Rectal smooth muscle tissue (tissue), 1 donor: ENCODE results near the gene ZNF534.

Experiments used
- H3K27ac ChIP-seq: one replicate; pipeline ENCODE4 v1.7.0; 2013; ENCODE audit warnings: low read depth, low read length, inconsistent platforms
- H3K27me3 ChIP-seq: one replicate; pipeline ENCODE4 v1.7.0; 2013; ENCODE audit warnings: low read length; ENCODE audit not compliant: control insufficient read depth, insufficient read depth
- H3K36me3 ChIP-seq: one replicate; pipeline ENCODE4 v1.7.0; 2013; ENCODE audit warnings: low read length; ENCODE audit not compliant: control insufficient read depth, insufficient read depth
- H3K4me1 ChIP-seq: one replicate; pipeline ENCODE4 v1.7.0; 2013; ENCODE audit warnings: low read length; ENCODE audit not compliant: control insufficient read depth, insufficient read depth
- H3K4me3 ChIP-seq: one replicate; pipeline ENCODE4 v1.7.0; 2013; ENCODE audit warnings: low read length
- H3K9ac ChIP-seq: one replicate; pipeline ENCODE4 v1.7.0; 2013; ENCODE audit warnings: low read length

ZNF534 gene

GRCh38 chr19:52428937-52429336 lies at the start of gene ZNF534:
ZNF534 (plus strand) TSS chr19:52429148; CDS start chr19:52431475, 2,327 bp downstream.
- Histone ChIP-seq H3K4me3 (no peak within 1 kb of the TSS), H3K27ac (no peak within 1 kb of the TSS), H3K27me3 (no peaks in the 10 kb centered on the region), H3K36me3 (no peaks in the 10 kb centered on the region), H3K9ac (no peak within 1 kb of the TSS), H3K4me1 (no peaks in the 10 kb centered on the region)

- H3K27me3 ChIP-seq = no peaks in the 10 kb centered on the region
- H3K4me1 ChIP-seq = no peaks in the 10 kb centered on the region
- no peak overlapping the region for H3K27ac ChIP-seq
- no peak overlapping the region for H3K4me3 ChIP-seq
- H3K9ac ChIP-seq = no peak overlapping the region
- H3K36me3 ChIP-seq = peaks cover 6% of the 10 kb centered on the region
Measured at GRCh38 chr19:52391135-52391534, 37.8 kb upstream of the ZNF534 start.

- peak within 1 kb of the TSS; percentile 71 for H3K27ac ChIP-seq
- H3K4me1 ChIP-seq = no peaks in the 10 kb centered on the region
- peak within 1 kb of the TSS; percentile 77 for H3K4me3 ChIP-seq
- no peaks in the 10 kb centered on the region for H3K27me3 ChIP-seq
- H3K9ac ChIP-seq = peak within 1 kb of the TSS; percentile 72
- peaks cover 18% of the 10 kb centered on the region for H3K36me3 ChIP-seq
Measured at GRCh38 chr19:52397310-52398080, 31.5 kb upstream of the ZNF534 start, which contains the start of gene ZNF528. ZNF528 (plus strand) TSS chr19:52397849; CDS start chr19:52402014, 4,165 bp downstream.

- Histone ChIP-seq H3K9ac (peak overlapping the region; percentile 72), H3K4me3 (peak overlapping the region; percentile 77), H3K27ac (peak overlapping the region; percentile 56), H3K36me3 (peaks cover 19% of the 10 kb centered on the region), H3K4me1 (no peaks in the 10 kb centered on the region), H3K27me3 (no peaks in the 10 kb centered on the region)
Measured at GRCh38 chr19:52398081-52398441, 30.9 kb upstream of the ZNF534 start.

- Histone ChIP-seq H3K36me3 (peaks cover 42% of the 10 kb centered on the region), H3K27ac (no peak overlapping the region)
Measured at GRCh38 chr19:52410276-52410675, 18.7 kb upstream of the ZNF534 start.

GRCh38 chr19:52415711-52416110 lies 13.2 kb upstream of the ZNF534 start:
- Histone ChIP-seq H3K4me3 (peak overlapping the region; percentile 18), H3K9ac (no peak overlapping the region), H3K4me1 (no peaks in the 10 kb centered on the region), H3K27ac (no peak overlapping the region), H3K36me3 (peaks cover 6% of the 10 kb centered on the region), H3K27me3 (no peaks in the 10 kb centered on the region)

More at GRCh38 chr19:52410276-52410675, 18.7 kb upstream of the ZNF534 start:
- no peaks in the 10 kb centered on the region for H3K4me1 ChIP-seq
- H3K9ac ChIP-seq = no peak overlapping the region
- no peaks in the 10 kb centered on the region for H3K27me3 ChIP-seq
- H3K4me3 ChIP-seq = no peak overlapping the region

- H3K27me3 ChIP-seq = no peaks in the 10 kb centered on the region
- no peak overlapping the region for H3K9ac ChIP-seq
- no peaks in the 10 kb centered on the region for H3K36me3 ChIP-seq
- H3K27ac ChIP-seq = no peak overlapping the region
- H3K4me3 ChIP-seq = no peak overlapping the region
- no peaks in the 10 kb centered on the region for H3K4me1 ChIP-seq
Measured at GRCh38 chr19:52442179-52442578, 13.2 kb downstream of the ZNF534 start.

- Histone ChIP-seq H3K36me3 (no peaks in the 10 kb centered on the region), H3K27me3 (no peaks in the 10 kb centered on the region), H3K9ac (no peak overlapping the region), H3K27ac (no peak overlapping the region), H3K4me3 (no peak overlapping the region), H3K4me1 (no peaks in the 10 kb centered on the region)
Measured at GRCh38 chr19:52444506-52444905, 15.6 kb downstream of the ZNF534 start.

- Histone ChIP-seq H3K9ac (no peak overlapping the region), H3K27me3 (no peaks in the 10 kb centered on the region), H3K4me1 (peaks cover 4% of the 10 kb centered on the region), H3K4me3 (no peak overlapping the region), H3K36me3 (no peaks in the 10 kb centered on the region), H3K27ac (no peak overlapping the region)
Measured at GRCh38 chr19:52451241-52451640, 22.3 kb downstream of the ZNF534 start.

GRCh38 chr19:52453324-52454094 lies 24.6 kb downstream of the ZNF534 start, which contains the start of gene ZNF578:
ZNF578 (plus strand) TSS chr19:52453553; CDS start chr19:52501846, 48,293 bp downstream.
- peak within 1 kb of the TSS; percentile 21 for H3K27ac ChIP-seq
- H3K4me3 ChIP-seq = peak within 1 kb of the TSS; percentile 85
- H3K9ac ChIP-seq = no peak within 1 kb of the TSS

GRCh38 chr19:52464798-52465470 lies 36.0 kb downstream of the ZNF534 start:
- H3K9ac ChIP-seq = no peak overlapping the region
- H3K27me3 ChIP-seq = no peaks in the 10 kb centered on the region
- no peaks in the 10 kb centered on the region for H3K36me3 ChIP-seq
- no peak overlapping the region for H3K4me3 ChIP-seq
- H3K4me1 ChIP-seq = no peaks in the 10 kb centered on the region
- no peak overlapping the region for H3K27ac ChIP-seq

More at GRCh38 chr19:52453324-52454094, 24.6 kb downstream of the ZNF534 start, which contains the start of gene ZNF578:
- Histone ChIP-seq H3K4me1 (peaks cover 4% of the 10 kb centered on the region), H3K27me3 (no peaks in the 10 kb centered on the region), H3K36me3 (peaks cover 10% of the 10 kb centered on the region)
